GM21717 (cell line): ENCODE measurements around the gene NR1I2.

Experiments
- ATAC-seq: cut with Tn5 transposase; IDR thresholded peaks from one replicate; pipeline ENCODE4 v1.9.1; 2021; ENCODE audit warnings: mild to moderate bottlenecking, moderate library complexity; ENCODE audit not compliant: unreplicated experiment

Gene NR1I2

GRCh38 chr3:119781330-119782198 lies at the start of gene NR1I2:
TSS of gene NR1I2 (plus strand) at chr3:119782101.
- no peak for ATAC-seq

GRCh38 chr3:119733812-119734211 lies 48.1 kb upstream of the NR1I2 start:
- ATAC-seq, result no peak

GRCh38 chr3:119738741-119739140 lies 43.2 kb upstream of the NR1I2 start:
- ATAC-seq, result no peak

- ATAC-seq, result no peak
These were observed 40.0 kb upstream of the NR1I2 start for GRCh38 chr3:119741657-119742590.

- no peak for ATAC-seq
These were observed 38.0 kb upstream of the NR1I2 start for GRCh38 chr3:119743921-119744320.

GRCh38 chr3:119745942-119746341 lies 36.0 kb upstream of the NR1I2 start:
- ATAC-seq, result no peak

GRCh38 chr3:119746423-119746822 lies 35.5 kb upstream of the NR1I2 start:
- no peak for ATAC-seq

- ATAC-seq, result no peak
These were observed 34.5 kb upstream of the NR1I2 start for GRCh38 chr3:119747357-119747756.

GRCh38 chr3:119748991-119749390 lies 32.9 kb upstream of the NR1I2 start:
- ATAC-seq, result no peak

GRCh38 chr3:119751423-119751822 lies 30.5 kb upstream of the NR1I2 start:
- no peak for ATAC-seq

- ATAC-seq, result no peak
These were observed 21.9 kb upstream of the NR1I2 start for GRCh38 chr3:119759962-119760361.

GRCh38 chr3:119762876-119763275 lies 19.0 kb upstream of the NR1I2 start:
- ATAC-seq, result no peak

GRCh38 chr3:119763466-119763865 lies 18.4 kb upstream of the NR1I2 start:
- ATAC-seq, result no peak

GRCh38 chr3:119765239-119765638 lies 16.7 kb upstream of the NR1I2 start:
- ATAC-seq, result no peak

- ATAC-seq, result no peak
These were observed 13.8 kb upstream of the NR1I2 start for GRCh38 chr3:119767936-119768601.

- ATAC-seq, result no peak
These were observed 13.1 kb upstream of the NR1I2 start for GRCh38 chr3:119768668-119769393.

GRCh38 chr3:119769394-119770149 lies 12.3 kb upstream of the NR1I2 start:
- ATAC-seq, result no peak

- peak; percentile 90 for ATAC-seq
These were observed 7.5 kb upstream of the NR1I2 start for GRCh38 chr3:119774444-119774843.

GRCh38 chr3:119776304-119776703 lies 5.6 kb upstream of the NR1I2 start:
- ATAC-seq, result no peak

GRCh38 chr3:119778176-119778575 lies 3.7 kb upstream of the NR1I2 start:
- no peak for ATAC-seq
